ENCODE results near the gene GINS2. TPM values are rescaled to one million over a fixed set of nuclear protein-coding genes. Genes with fewer than 3 reads are reported as not detected.

The GINS2 gene
- polyA plus RNA-seq, 3 donors, result 17.2 to 20.9 (median 20.2) TPM

DNA sequence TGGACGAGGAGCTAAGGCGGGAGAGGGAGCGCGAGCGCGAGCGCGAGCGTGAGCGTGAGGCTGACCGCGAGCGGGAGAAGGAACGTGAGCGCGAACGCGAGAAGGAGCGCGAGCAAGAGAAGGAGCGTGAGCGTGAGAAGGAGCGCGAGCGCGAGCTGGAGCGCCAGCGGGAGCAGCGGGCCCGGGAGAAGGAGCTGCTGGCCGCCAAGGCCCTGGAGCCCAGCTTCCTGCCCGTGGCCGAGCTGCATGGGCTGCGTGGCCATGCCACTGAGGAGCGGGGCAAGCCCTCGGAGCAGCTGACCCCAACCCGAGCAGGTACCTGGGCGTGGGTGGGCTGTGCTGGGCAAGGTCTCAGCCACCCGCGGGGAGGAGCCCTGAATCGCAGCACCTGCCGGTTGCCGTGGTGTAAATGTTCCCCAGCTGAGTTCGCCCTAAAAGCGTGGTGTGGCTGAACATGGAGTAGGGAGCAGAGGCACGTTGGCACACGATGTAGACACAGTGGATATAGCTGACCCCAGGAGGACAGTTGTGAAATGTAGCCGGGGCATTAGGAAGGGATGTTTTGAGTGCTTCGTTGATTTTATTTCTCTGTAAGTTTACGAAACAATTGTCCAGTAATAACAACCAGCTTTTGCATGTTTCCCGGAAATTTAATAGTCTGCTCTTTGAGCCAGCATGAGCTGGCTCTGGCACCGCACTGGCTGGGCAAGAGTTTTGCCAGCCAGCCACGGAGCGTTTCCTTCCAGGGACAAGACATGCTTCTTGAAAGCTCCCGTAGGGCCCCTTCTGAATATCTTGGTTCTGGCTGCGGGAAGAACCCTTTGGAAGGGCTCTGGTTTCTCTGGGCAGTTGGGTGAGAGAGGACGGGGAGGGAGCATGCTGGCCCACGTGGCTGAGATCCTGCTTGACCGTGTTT lies 32.1 kb downstream of the GINS2 start:
- DNase-seq, result no peak

- DNase-seq, result no peak
Observed at GRCh38 chr16:85655216-85656129, 33.3 kb downstream of the GINS2 start.

DNA sequence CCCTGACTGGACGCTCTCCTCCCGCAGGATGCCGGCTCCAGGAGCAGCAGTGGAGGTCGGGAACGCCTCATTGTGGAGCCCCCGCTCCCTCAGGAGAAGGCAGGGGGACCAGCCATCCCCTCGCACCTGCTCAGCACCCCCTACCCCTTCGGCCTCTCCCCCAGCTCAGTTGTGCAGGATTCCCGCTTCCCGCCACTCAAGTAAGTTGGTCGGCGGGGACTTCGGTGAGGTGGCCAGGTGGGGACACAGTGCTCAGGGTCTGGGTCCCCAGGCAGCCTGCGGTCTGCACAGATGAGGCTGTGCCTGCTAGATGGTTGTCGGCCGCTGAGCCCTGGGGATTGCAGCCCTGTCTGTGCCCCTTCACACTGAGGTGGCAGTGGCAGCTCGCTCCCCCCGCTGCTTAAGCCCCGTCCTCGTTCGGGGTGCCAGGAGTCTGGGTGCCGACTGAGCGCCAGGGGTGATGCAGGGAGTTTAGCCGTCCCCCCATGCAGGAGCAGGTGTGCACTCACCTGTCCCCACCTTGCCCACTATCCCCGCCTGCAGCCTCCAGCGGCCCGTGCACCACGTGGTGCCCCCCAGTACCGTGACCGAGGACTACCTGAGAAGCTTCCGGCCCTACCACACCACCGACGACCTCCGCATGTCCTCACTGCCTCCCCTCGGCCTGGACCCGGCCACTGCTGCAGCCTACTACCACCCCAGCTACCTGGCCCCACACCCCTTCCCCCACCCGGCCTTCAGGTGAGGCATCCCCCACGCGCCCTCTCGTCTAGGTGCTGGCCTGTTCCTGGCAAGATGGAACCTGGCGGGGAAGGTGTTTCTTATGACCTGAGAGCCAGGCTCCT lies 34.3 kb downstream of the GINS2 start:
- no peak for DNase-seq

- DNase-seq, result no peak
Observed at GRCh38 chr16:85653290-85653891, 35.4 kb downstream of the GINS2 start.

GRCh38 chr16:85652431-85653221 lies 36.1 kb downstream of the GINS2 start:
- peak; percentile 58 for DNase-seq

DNA sequence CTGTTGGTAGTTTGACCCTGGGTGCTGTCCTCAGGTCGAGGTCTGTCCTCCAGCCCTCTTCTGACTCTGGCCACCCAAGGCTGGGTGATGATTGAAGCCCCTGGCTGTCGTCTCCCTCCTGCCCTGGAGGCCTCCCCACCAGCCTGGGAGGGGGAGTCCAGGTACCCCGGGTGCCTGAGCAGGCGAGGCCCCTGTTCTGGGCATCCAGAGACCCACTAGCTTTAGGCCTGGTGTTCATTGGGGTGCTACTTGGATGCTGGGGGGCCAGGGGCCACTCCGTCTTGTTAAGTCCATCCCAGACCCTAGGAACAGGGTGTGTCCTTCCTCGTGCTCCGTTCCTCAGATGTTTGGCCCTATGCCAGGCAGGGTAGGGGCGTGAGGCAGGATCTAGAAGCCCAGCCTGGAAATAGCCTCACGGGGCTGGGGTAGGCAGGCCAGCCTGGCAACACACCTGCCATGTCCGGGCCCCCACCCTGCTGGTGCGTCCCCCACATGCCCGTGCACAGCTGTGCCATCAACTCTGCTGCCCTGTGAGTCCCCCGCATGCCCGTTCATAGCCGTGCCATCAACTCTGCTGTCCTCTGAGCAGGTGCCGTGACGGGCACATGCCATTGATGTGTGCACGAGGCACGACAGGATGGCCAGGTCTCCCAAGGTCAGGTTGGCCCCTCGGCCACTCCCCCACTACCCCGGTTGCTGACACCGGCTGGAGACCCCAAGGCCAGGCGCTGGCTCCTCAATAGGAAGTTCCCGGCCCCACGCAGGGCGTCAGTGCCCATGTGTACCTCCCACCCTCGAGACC lies 36.9 kb downstream of the GINS2 start:
- no peak for DNase-seq

- DNase-seq, result no peak
Observed at GRCh38 chr16:85650844-85651628, 37.7 kb downstream of the GINS2 start.

- no peak for DNase-seq
Observed at GRCh38 chr16:85650135-85650843, 38.5 kb downstream of the GINS2 start.

- no peak for DNase-seq
Observed at GRCh38 chr16:85649411-85650134, 39.2 kb downstream of the GINS2 start.

- DNase-seq, result no peak
Observed at GRCh38 chr16:85648805-85649204, 39.9 kb downstream of the GINS2 start.

- DNase-seq, result no peak
Observed at GRCh38 chr16:85648070-85648714, 40.6 kb downstream of the GINS2 start.

- no peak for DNase-seq
Observed at GRCh38 chr16:85646976-85647375, 41.8 kb downstream of the GINS2 start.

DNA sequence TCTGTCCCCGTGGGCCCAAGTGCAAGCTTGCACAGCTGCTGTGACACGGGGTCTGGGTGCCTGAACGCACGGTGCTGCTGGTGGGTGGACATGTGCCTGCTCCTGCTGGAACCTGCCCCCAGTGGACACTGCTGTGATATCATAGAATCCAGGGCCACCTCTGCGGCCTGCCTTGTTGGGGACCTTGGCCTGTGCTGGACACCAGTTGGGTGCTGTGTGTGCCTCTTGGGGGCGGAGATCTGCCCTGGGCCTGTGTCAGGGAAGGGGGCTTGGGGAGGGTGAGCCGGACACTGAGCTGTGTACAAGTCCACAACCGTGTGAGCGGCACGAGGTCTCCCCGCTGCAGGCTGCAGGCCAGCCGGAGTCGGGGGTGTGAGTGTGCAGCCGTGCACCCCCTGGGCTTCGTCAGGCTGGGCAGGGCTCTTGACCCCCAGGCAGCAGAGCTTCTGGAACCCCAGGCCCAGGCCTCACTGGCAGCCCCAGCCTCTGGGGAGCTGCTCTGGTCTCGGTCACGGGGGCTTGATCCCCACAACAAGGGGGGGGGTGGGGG lies 42.3 kb downstream of the GINS2 start:
- DNase-seq, result no peak

GRCh38 chr16:85645021-85645589 lies 43.6 kb downstream of the GINS2 start:
- DNase-seq, result no peak

GRCh38 chr16:85644093-85644712 lies 44.6 kb downstream of the GINS2 start:
- DNase-seq, result no peak

DNA sequence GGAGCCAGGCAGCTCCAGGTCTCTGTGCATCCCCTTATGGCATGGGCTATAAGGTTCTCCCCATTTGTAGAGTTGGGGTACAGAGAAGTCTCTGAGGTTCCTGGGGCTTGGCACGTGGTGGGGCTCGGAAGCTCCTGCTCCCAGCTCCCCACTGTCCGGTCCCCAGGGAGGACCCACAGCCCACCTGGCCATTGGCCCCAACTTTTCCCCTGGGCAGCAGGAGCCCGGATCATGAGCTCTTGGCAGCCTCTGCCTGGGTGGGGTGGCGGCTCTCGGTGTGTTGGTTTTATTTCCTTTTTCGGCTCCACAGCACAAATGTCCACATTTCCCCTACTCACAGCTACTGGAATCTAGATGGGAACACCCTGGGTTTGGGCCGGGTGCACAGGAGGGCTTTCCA lies 45.1 kb downstream of the GINS2 start:
- no peak for DNase-seq

Data from renal pelvis (tissue), 4 donors.